Measurements from ENCODE around the gene FBLN2. TPM values are rescaled to one million over a fixed set of nuclear protein-coding genes. Genes with fewer than 3 reads are reported as not detected.

The FBLN2 gene
- total RNA-seq, 2 donors from 2014 or later: 12.8 to 318 TPM

- Histone ChIP-seq H3K36me3 (no peaks in the 10 kb centered on the region), H3K9me3 (no peaks in the 10 kb centered on the region), H3K4me3 (no peak overlapping the region), H3K27me3 (replicated peaks; ENCODE audit: insufficient read depth) (peaks cover 6% of the 10 kb centered on the region), H3K27ac (no peak overlapping the region), H3K4me1 (replicated peaks) (no peaks in the 10 kb centered on the region)
- TF ChIP-seq POLR2AphosphoS5 (IDR thresholded peaks at IDR 0.05): no peak
- WGBS: 55% methylated on average over 10 of the region's 10 CpGs
- intact Hi-C loops (cut with DNase I): no loop called here
- DNase-seq (ENCODE audit: low spot score): no peak
These were observed 125.7 kb downstream of the FBLN2 start for GRCh38 chr3:13674538-13675185.

- no peaks in the 10 kb centered on the region for H3K9me3 ChIP-seq
- intact Hi-C loops (cut with DNase I): no loop called here
- no peak overlapping the region for H3K27ac ChIP-seq
- TF ChIP-seq POLR2A (IDR thresholded peaks at IDR 0.05): no peak
- no peak for TF ChIP-seq CTCF (IDR thresholded peaks at IDR 0.05)
- TF ChIP-seq POLR2AphosphoS5 (IDR thresholded peaks at IDR 0.05): no peak
- no peaks in the 10 kb centered on the region for H3K4me1 ChIP-seq (replicated peaks)
- DNase-seq (ENCODE audit: low spot score): no peak
- H3K36me3 ChIP-seq: no peaks in the 10 kb centered on the region
- H3K27me3 ChIP-seq (replicated peaks; ENCODE audit: insufficient read depth): no peaks in the 10 kb centered on the region
- WGBS: 69% methylated on average over 9 of the region's 9 CpGs
- H3K4me3 ChIP-seq: no peak overlapping the region
These were observed 127.6 kb downstream of the FBLN2 start for GRCh38 chr3:13676356-13677017.

DNA sequence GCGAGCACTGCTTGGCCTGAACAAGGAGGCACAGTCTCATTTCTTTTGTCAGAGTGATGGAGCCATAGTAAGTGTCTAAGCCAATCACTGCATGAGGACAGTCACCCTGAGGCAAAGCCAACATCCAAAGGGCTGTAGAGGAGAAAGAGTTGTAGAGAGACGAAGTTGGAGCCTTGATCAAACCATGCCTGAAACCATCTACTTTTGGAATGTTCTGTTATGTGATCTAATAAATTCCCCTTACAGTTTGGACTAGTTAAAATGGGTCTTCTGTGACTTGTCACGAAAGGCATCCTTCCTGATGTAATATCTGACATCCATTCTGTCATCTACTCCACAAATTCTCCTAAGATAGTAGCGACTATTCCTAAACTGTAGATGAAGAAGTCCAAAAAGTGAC is 128.3 kb downstream of the FBLN2 start:
- H3K36me3 ChIP-seq: no peaks in the 10 kb centered on the region
- no peaks in the 10 kb centered on the region for H3K27me3 ChIP-seq (replicated peaks; ENCODE audit: insufficient read depth)
- no peak overlapping the region for H3K4me3 ChIP-seq
- no peak for DNase-seq (ENCODE audit: low spot score)
- no peak overlapping the region for H3K27ac ChIP-seq
- TF ChIP-seq POLR2A (IDR thresholded peaks at IDR 0.05): no peak
- TF ChIP-seq POLR2AphosphoS5 (IDR thresholded peaks at IDR 0.05): no peak
- no peak for TF ChIP-seq CTCF (IDR thresholded peaks at IDR 0.05)
- no peaks in the 10 kb centered on the region for H3K9me3 ChIP-seq
- intact Hi-C loops (cut with DNase I): no loop called here
- no peaks in the 10 kb centered on the region for H3K4me1 ChIP-seq (replicated peaks)
- WGBS: 98% methylated on average over 4 of the region's 4 CpGs

GRCh38 chr3:13681931-13682330 is 133.0 kb downstream of the FBLN2 start:
- no peak for TF ChIP-seq POLR2A (IDR thresholded peaks at IDR 0.05)
- TF ChIP-seq CTCF (IDR thresholded peaks at IDR 0.05): no peak
- TF ChIP-seq POLR2AphosphoS5 (IDR thresholded peaks at IDR 0.05): no peak
- H3K4me1 ChIP-seq (replicated peaks): no peaks in the 10 kb centered on the region
- DNase-seq (ENCODE audit: low spot score): no peak
- no peak overlapping the region for H3K27ac ChIP-seq
- no peaks in the 10 kb centered on the region for H3K9me3 ChIP-seq
- H3K27me3 ChIP-seq (replicated peaks; ENCODE audit: insufficient read depth): no peaks in the 10 kb centered on the region
- no peaks in the 10 kb centered on the region for H3K36me3 ChIP-seq
- H3K4me3 ChIP-seq: no peak overlapping the region
- intact Hi-C loops (cut with DNase I): no loop called here
- WGBS: 94% methylated on average over 17 of the region's 17 CpGs

DNA sequence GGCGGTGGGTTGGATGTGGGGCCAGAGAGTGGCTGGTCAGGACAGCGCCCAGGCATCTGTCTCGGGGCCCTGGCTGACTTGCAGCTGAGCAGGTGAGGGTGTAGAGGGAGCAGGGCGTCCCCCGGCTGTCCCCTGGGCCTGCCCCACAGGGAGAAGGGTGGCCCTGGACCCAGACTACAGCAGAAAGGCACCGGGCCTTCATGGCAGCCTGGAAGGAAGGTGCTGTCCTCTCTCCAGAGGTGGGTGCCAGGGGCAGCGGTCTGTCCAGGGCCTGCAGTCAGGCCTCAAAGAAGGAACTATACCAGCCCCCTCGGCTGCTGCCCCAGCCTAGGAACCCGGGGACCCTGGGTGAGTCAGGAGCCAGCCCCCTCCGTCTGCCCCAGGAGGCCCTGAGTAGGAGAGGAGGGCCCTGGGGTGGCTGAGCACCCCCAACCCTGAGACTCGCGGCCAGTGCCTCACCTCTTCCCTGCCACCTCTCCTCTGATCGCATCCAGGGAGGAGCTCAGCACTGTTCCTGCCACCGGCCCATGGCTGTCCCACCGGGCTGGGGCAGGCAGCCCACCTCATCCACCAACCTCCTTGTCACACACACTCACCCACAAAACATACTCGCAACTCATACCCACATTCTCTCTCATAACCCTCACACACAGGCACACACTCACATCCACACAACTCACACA is 133.5 kb downstream of the FBLN2 start:
- no peak for TF ChIP-seq POLR2AphosphoS5 (IDR thresholded peaks at IDR 0.05)
- TF ChIP-seq CTCF (IDR thresholded peaks at IDR 0.05): no peak
- TF ChIP-seq POLR2A (IDR thresholded peaks at IDR 0.05): no peak
- no peaks in the 10 kb centered on the region for H3K27me3 ChIP-seq (replicated peaks; ENCODE audit: insufficient read depth)
- no peaks in the 10 kb centered on the region for H3K36me3 ChIP-seq
- DNase-seq (ENCODE audit: low spot score): no peak
- no peaks in the 10 kb centered on the region for H3K9me3 ChIP-seq
- WGBS: 84% methylated on average over 16 of the region's 16 CpGs
- intact Hi-C loops (cut with DNase I): no loop called here
- no peaks in the 10 kb centered on the region for H3K4me1 ChIP-seq (replicated peaks)
- H3K4me3 ChIP-seq: no peak overlapping the region
- no peak overlapping the region for H3K27ac ChIP-seq
